ENCODE results near the gene ECT2L.

DNA sequence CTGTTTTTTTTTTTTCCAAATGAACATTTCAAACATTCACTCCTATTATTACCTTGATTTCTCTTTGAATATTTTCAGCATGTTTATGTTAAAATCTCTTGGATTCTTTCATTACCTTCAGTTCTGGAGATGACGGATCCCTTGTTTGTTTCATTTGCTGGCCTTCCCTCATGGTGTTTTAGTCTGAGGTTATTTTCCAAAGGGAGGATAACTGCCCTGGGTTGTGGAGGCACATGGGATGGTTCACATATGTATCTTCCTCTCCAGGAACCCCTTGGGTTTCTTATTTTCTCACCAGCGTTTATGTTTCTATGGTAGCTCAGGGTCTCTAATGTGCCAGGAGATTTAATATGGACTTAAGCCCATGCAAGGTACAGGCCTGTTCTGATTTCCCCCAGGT is 36.3 kb downstream of the ECT2L start:
- TF ChIP-seq POLR2A (IDR thresholded peaks at IDR 0.05): no peak
- TF ChIP-seq, protein P1, sequence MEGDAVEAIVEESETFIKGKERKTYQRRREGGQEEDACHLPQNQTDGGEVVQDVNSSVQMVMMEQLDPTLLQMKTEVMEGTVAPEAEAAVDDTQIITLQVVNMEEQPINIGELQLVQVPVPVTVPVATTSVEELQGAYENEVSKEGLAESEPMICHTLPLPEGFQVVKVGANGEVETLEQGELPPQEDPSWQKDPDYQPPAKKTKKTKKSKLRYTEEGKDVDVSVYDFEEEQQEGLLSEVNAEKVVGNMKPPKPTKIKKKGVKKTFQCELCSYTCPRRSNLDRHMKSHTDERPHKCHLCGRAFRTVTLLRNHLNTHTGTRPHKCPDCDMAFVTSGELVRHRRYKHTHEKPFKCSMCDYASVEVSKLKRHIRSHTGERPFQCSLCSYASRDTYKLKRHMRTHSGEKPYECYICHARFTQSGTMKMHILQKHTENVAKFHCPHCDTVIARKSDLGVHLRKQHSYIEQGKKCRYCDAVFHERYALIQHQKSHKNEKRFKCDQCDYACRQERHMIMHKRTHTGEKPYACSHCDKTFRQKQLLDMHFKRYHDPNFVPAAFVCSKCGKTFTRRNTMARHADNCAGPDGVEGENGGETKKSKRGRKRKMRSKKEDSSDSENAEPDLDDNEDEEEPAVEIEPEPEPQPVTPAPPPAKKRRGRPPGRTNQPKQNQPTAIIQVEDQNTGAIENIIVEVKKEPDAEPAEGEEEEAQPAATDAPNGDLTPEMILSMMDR (IDR thresholded peaks at IDR 0.05): no peak

All from heart left ventricle (tissue), 13 donors.